ENCODE measurements around the gene C22orf23.

Gene C22orf23

GRCh38 chr22:37896939-37897338, 56.5 kb downstream of the C22orf23 start:
- no peak for DNase-seq

- DNase-seq, result no peak
Measured at GRCh38 chr22:37896181-37896592, 57.2 kb downstream of the C22orf23 start.

- no peak for DNase-seq
Measured at GRCh38 chr22:37894939-37895670, 58.3 kb downstream of the C22orf23 start.

GRCh38 chr22:37893583-37893983, 59.8 kb downstream of the C22orf23 start:
- no peak for DNase-seq
